MM.1S (cell line): ENCODE results near the gene MSMO1.

ENCODE experiments used
- DNase-seq: peaks from one replicate; pipeline ENCODE4 v3.0.0-alpha.2; 2015
- H2AFZ ChIP-seq: fragments of 300-600 bp; sonication (generic); 2 replicates; pipeline ENCODE4 v1.6.0; 2016; ENCODE audit warnings: antibody characterized with exemption, low read length
- H3F3A ChIP-seq: fragments of 300-600 bp; sonication (generic); 2 replicates; pipeline ENCODE4 v1.6.1; 2016; ENCODE audit warnings: mild to moderate bottlenecking, antibody characterized with exemption, low read length, moderate library complexity, mixed read lengths; ENCODE audit not compliant: insufficient read depth
- H3K27ac ChIP-seq: fragments of 300-600 bp; sonication (generic); 2 replicates; pipeline ENCODE4 v1.5.1; 2016; ENCODE audit warnings: mild to moderate bottlenecking, low read length
- H3K27me3 ChIP-seq: fragments of 300-600 bp; sonication (generic); replicated peaks from 2 replicates; pipeline ENCODE4 v1.6.0; 2016; ENCODE audit warnings: low read length; ENCODE audit not compliant: insufficient read depth
- H3K36me3 ChIP-seq: fragments of 300-600 bp; sonication (generic); replicated peaks from 2 replicates; pipeline ENCODE4 v1.6.1; 2016; ENCODE audit warnings: mild to moderate bottlenecking, low read length, mixed read lengths; ENCODE audit not compliant: insufficient read depth
- H3K4me1 ChIP-seq: fragments of 300-600 bp; sonication (generic); 2 replicates; pipeline ENCODE4 v1.6.1; 2016; ENCODE audit warnings: low read length, mixed read lengths
- H3K4me2 ChIP-seq: fragments of 300-600 bp; sonication (generic); 2 replicates; pipeline ENCODE4 v1.6.0; 2016; ENCODE audit warnings: low read depth, low read length
- H3K4me3 ChIP-seq: fragments of 300-600 bp; sonication (generic); 2 replicates; pipeline ENCODE4 v1.5.1; 2016; ENCODE audit warnings: low read length, mixed read lengths
- H3K79me2 ChIP-seq: fragments of 300-600 bp; sonication (generic); 2 replicates; pipeline ENCODE4 v1.6.1; 2016; ENCODE audit warnings: mixed run types, low read length, mixed read lengths
- H3K9ac ChIP-seq: fragments of 300-600 bp; sonication (generic); 2 replicates; pipeline ENCODE4 v1.6.1; 2016; ENCODE audit warnings: low read length, mixed read lengths
- H3K9me2 ChIP-seq: fragments of 300-600 bp; sonication (generic); replicated peaks from 2 replicates; pipeline ENCODE4 v1.6.1; 2016; ENCODE audit warnings: mild to moderate bottlenecking, low read length, mixed read lengths; ENCODE audit not compliant: insufficient read depth
- H3K9me3 ChIP-seq: fragments of 300-600 bp; sonication (generic); replicated peaks from 2 replicates; pipeline ENCODE4 v1.6.1; 2016; ENCODE audit warnings: mild to moderate bottlenecking, low read length, mixed read lengths; ENCODE audit not compliant: insufficient read depth
- H4K20me1 ChIP-seq: fragments of 300-600 bp; sonication (generic); 2 replicates; pipeline ENCODE4 v1.6.1; 2016; ENCODE audit warnings: mild to moderate bottlenecking, low read length, moderate library complexity, mixed read lengths; ENCODE audit not compliant: insufficient read depth
- CTCF ChIP-seq: fragments of 300-600 bp; sonication (generic); IDR thresholded peaks from 2 replicates; pipeline ENCODE4 v1.5.1; 2016; ENCODE audit warnings: antibody characterized with exemption, low read length, mixed read lengths
- EZH2 ChIP-seq: fragments of 300-600 bp; sonication (generic); optimal IDR thresholded peaks from 2 replicates; pipeline ENCODE3; 2017; ENCODE audit warnings: low read depth, mild to moderate bottlenecking, antibody characterized with exemption, low read length, mixed read lengths
- EZH2phosphoT487 ChIP-seq: fragments of 300-600 bp; sonication (generic); IDR thresholded peaks from 2 replicates; pipeline ENCODE4 v1.6.1; 2018; ENCODE audit warnings: antibody characterized with exemption, low read length

MSMO1 gene

DNA sequence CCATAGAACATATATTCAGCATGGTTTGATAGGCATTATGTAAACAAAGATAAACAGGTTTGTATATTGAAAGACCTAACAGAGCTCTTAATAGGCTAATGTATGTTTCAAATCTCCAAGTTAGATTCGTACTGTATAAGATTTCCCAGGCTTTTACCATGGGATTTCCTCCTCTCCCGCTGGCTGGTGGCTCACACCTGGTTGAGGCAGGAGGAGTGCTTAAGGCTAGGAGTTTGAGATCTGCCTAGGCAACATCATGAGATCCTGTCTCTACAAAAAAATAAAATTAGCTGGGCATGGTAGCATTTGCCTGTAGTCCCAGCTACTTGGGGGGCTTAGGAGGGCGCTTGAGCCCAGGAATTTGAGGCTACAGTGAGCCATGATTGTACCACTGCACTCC is 56.7 kb downstream of the MSMO1 start:
- no peak overlapping the region for H3K4me3 ChIP-seq
- no peaks in the 10 kb centered on the region for H4K20me1 ChIP-seq
- no peak overlapping the region for H3K27ac ChIP-seq
- no peaks in the 10 kb centered on the region for H3K4me1 ChIP-seq
- DNase-seq, result no peak
- H3K36me3 ChIP-seq, result no peaks in the 10 kb centered on the region
- no peaks in the 10 kb centered on the region for H3K27me3 ChIP-seq
- H3K9ac ChIP-seq, result no peak overlapping the region
- TF ChIP-seq EZH2phosphoT487 (no peak), EZH2 (no peak), CTCF (no peak)
- no peak overlapping the region for H3K4me2 ChIP-seq
- no peaks in the 10 kb centered on the region for H3F3A ChIP-seq
- H2AFZ ChIP-seq, result no peak overlapping the region
- no peaks in the 10 kb centered on the region for H3K79me2 ChIP-seq
- H3K9me3 ChIP-seq, result no peaks in the 10 kb centered on the region
- no peaks in the 10 kb centered on the region for H3K9me2 ChIP-seq

DNA sequence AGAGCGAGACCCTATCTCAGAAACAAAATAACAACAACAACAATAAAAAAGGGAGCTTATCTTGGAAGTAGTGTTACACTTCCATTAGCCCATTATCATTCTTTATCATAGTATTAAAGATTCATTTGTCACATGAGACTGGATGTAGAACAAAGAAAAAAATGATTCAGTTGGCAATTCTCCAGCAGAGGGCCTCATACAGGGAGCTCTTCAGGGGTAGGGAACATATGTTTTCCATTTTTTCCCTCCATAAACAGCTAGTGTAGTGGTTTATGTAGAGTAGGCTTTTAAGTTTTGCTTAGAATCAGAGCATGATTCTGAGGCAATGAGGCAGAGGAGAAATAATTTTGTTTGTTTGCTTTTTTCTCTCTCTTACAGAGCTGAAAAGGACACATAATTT is 57.1 kb downstream of the MSMO1 start:
- TF ChIP-seq CTCF (peak; percentile 30), EZH2 (no peak)
- Histone ChIP-seq H4K20me1 (no peaks in the 10 kb centered on the region), H3K27me3 (no peaks in the 10 kb centered on the region), H3K4me2 (no peak overlapping the region), H3K4me3 (no peak overlapping the region), H3K9ac (no peak overlapping the region), H3F3A (no peaks in the 10 kb centered on the region), H3K9me2 (no peaks in the 10 kb centered on the region), H3K36me3 (no peaks in the 10 kb centered on the region), H3K27ac (no peak overlapping the region), H3K9me3 (no peaks in the 10 kb centered on the region), H3K79me2 (no peaks in the 10 kb centered on the region), H3K4me1 (no peaks in the 10 kb centered on the region), H2AFZ (no peak overlapping the region)
- no peak for DNase-seq

- Histone ChIP-seq H2AFZ (no peak overlapping the region), H3K27ac (no peak overlapping the region), H3K36me3 (no peaks in the 10 kb centered on the region), H3K4me2 (no peak overlapping the region), H3K79me2 (no peaks in the 10 kb centered on the region), H3K27me3 (no peaks in the 10 kb centered on the region), H3F3A (no peaks in the 10 kb centered on the region), H4K20me1 (no peaks in the 10 kb centered on the region), H3K4me3 (no peak overlapping the region), H3K9me3 (no peaks in the 10 kb centered on the region), H3K9me2 (no peaks in the 10 kb centered on the region), H3K9ac (no peak overlapping the region), H3K4me1 (no peaks in the 10 kb centered on the region)
- no peak for DNase-seq
- TF ChIP-seq CTCF, result no peak
- no peak for TF ChIP-seq EZH2
- TF ChIP-seq EZH2phosphoT487, result no peak
Observed at GRCh38 chr4:165385126-165385525, 57.7 kb downstream of the MSMO1 start.
